Heart right ventricle (tissue), 16 donors: ENCODE data around the gene KIAA2012. TPM values are rescaled to one million over a fixed set of nuclear protein-coding genes. Genes with fewer than 3 reads are reported as not detected.
"Not testable (repeated sequence)": the region's sequence is repeated elsewhere in the genome, so short reads cannot be mapped to it uniquely, and the experiment has no call there.

Experiments used
- ATAC-seq, 8 donors: fragments of 200-7000 bp; cut with Tn5 transposase; one replicate each; pipeline ENCODE4 v1.9.1; 2020; ENCODE audit warnings: mild to moderate bottlenecking in 8 of 8, moderate library complexity in 8 of 8, moderate number of reproducible peaks in 1 of 8
- DNase-seq, 2 donors: peaks; one replicate each; pipeline ENCODE4 v3.0.0-alpha.2; 2020
- H3K27ac ChIP-seq, 10 donors: fragments of 200-600 bp; sonication (generic) in 2 of 10; one replicate each; pipeline versions ENCODE4 v1.5.0 to v1.8.0; 2020 to 2022; ENCODE audit warnings: mild to moderate bottlenecking in 3 of 10
- H3K27me3 ChIP-seq, 7 donors: fragments of 200-600 bp; one replicate each; pipeline ENCODE4 v1.8.0; 2021 to 2022; ENCODE audit warnings: mild to moderate bottlenecking in 2 of 7
- H3K36me3 ChIP-seq, 9 donors: fragments of 200-600 bp; sonication (generic) in 1 of 9; one replicate each; pipeline versions ENCODE4 v1.5.0 to v1.8.0; 2020 to 2022; ENCODE audit warnings: mild to moderate bottlenecking in 2 of 9
- H3K4me1 ChIP-seq, 9 donors: fragments of 200-600 bp; sonication (generic) in 1 of 9; one replicate each; pipeline versions ENCODE4 v1.5.0 to v1.8.0; 2020 to 2022; ENCODE audit warnings: mild to moderate bottlenecking in 4 of 9
- H3K4me3 ChIP-seq, 10 donors: fragments of 200-600 bp; sonication (generic) in 2 of 10; one replicate each; pipeline versions ENCODE4 v1.5.0 to v1.8.0; 2020 to 2022; ENCODE audit warnings: mild to moderate bottlenecking in 7 of 10, moderate library complexity in 2 of 10
- H3K9me3 ChIP-seq, 11 donors: fragments of 200-600 bp in 10 of 11; sonication (generic) in 2 of 11; one replicate each; pipeline versions ENCODE4 v1.5.0 to v1.8.0; 2013 to 2022; ENCODE audit warnings: mild to moderate bottlenecking in 2 of 11, control low read depth in 1 of 11, moderate library complexity in 1 of 11
- WGBS, 2 donors: extraction: QIAGEN DNeasy Blood & Tissue Kit; methylation state at CpG; one replicate each; pipeline ENCODE4 v1.1.7; 2013; ENCODE audit warnings: inconsistent platforms in 1 of 2; 5-methylcytosine and 5-hydroxymethylcytosine counted together
- intact Hi-C, 10 donors: fragments of 100-400 bp; cut with DNase I; formaldehyde crosslinking; loops; one replicate each; pipeline versions ENCODE4 v1.11.1 to v1.14.2; 2022
- polyA plus RNA-seq, 2 donors: library from polyadenylated mRNA; stranded (reverse); fragments of 200-250 nt; gene quantifications; one replicate each; pipeline ENCODE4 v1.2.3, GENCODE V29; 2013
- total RNA-seq, 10 donors: library from RNA; stranded (reverse); fragmentation: NEBNext Ultra II Directional in 3 of 10; extraction: Animal tissue kit (Norgen Biotek cat#: 25700) in 3 of 10; gene quantifications; one replicate each; pipeline versions ENCODE4 v1.2.1 to v1.2.4, GENCODE V29; 2021 to 2023
- TF ChIP-seq, protein P1 (sequence below), 9 donors: fragments of 200-600 bp; sonication (generic) in 2 of 9; IDR thresholded peaks; one replicate each; pipeline versions ENCODE4 v1.5.0 to v1.8.0; 2021 to 2022; ENCODE audit warnings: antibody characterized with exemption in 9 of 9, mild to moderate bottlenecking in 5 of 9, moderate library complexity in 1 of 9
- donor health status: Arrhythmogenic right ventricular cardiomyopathy.
- donor health status: ischemic (EF 13 %, LVEDD 7.1; RV severe dilation, severe dysfunction).
- donor health status: healthy with polysubstance abuse.
- donor health status: DM: no; HTN: yes; CAD: no.
- donor health status: DM: no; HTN: no; CAD: no.
- donor health status: ischemic (EF 25% LVEDD 6.9; RV normal size, moderate dysfunction).
- donor health status: ischemic (EF 25% LVEDD 5.7; RV mildly dilated, moderate dysfunction).
- donor health status: healthy.
- donor health status: DM: yes; HTN: yes; CAD: no.
- donor health status: Ischemic cardiomyopathy.
- donor health status: ischemic (EF 35%, LVEDD 5.7; RV mildly dilated, moderate dysfunction).
- donor health status: nonischemic (EF 11% LVEDD 7.7; RV severe dilation, severe dysfunction).
- donor health status: DM: yes; HTN: yes; CAD: no.
- donor health status: PGD.
- donor health status: ischemic (EF 29% LVEDD 5.4; RV normal size, mild dysfunction).
- donor health status: nonischemic (EF 23%, LVEDD 6.1; RV moderate dilation, normal function).

Gene KIAA2012
- total and polyA plus RNA-seq, 12 donors = not detected

DNA sequence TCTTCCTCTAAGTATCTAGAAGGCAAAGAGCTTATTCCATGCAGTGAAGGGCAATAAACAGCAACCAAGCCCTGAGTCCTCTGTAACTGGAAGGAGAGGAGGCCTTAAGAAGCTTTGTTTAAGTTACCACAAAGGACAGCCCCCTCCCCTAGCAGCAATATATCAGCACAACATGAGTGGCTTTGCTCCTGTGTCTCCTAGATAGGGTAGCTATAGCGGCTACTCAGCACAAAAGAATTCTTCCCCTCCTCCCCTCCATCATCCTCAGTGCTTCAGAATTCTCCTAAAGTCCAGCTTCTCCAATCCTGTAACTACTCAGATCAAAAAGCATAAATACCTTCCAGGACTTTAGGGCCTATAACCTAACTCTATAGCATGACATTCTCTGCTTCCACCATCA is 148.8 kb downstream of the KIAA2012 start:
- no peak for DNase-seq
- Histone ChIP-seq H3K4me3 (no peak overlapping the region), H3K27ac (no peak overlapping the region), H3K36me3 (peaks cover 0 to 63% (median 7%) of the 10 kb centered on the region in 9 donors), H3K4me1 (peaks cover 0 to 34% (median 15%) of the 10 kb centered on the region in 9 donors), H3K9me3 (no peaks in the 10 kb centered on the region), H3K27me3 (no peaks in the 10 kb centered on the region)
- intact Hi-C loops = no loop called here
- TF ChIP-seq, protein P1, sequence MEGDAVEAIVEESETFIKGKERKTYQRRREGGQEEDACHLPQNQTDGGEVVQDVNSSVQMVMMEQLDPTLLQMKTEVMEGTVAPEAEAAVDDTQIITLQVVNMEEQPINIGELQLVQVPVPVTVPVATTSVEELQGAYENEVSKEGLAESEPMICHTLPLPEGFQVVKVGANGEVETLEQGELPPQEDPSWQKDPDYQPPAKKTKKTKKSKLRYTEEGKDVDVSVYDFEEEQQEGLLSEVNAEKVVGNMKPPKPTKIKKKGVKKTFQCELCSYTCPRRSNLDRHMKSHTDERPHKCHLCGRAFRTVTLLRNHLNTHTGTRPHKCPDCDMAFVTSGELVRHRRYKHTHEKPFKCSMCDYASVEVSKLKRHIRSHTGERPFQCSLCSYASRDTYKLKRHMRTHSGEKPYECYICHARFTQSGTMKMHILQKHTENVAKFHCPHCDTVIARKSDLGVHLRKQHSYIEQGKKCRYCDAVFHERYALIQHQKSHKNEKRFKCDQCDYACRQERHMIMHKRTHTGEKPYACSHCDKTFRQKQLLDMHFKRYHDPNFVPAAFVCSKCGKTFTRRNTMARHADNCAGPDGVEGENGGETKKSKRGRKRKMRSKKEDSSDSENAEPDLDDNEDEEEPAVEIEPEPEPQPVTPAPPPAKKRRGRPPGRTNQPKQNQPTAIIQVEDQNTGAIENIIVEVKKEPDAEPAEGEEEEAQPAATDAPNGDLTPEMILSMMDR (IDR thresholded peaks at IDR 0.05) = no peak
- peak in 2 of 8 donors; percentile 20 to 33 for ATAC-seq
- WGBS, 2 donors = 43 to 68% methylated on average over 1 of the region's 1 CpG

DNA sequence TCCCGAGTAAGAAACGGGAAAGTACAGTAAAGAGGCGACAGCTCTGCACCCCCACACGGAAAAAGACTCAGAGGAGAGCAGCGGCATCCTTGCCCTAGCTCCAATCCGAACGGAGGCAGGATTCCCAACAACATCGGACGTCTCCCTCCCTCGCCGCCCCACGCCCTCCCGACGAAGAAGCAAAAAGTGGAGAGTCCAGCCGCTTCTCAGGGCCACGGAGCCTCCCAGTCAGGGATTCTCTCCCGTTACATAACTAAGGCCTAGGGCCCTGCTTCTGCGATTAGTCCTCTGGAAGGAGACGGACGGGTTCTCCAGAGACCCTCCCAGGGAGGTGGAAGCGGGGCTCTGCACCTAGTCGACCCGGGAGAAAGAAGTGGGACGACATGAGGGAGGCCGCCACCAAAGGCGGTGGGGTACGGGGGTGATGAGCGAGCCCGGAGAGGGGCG is 164.8 kb downstream of the KIAA2012 start:
- TF ChIP-seq, protein P1 (IDR thresholded peaks at IDR 0.05) = no peak
- H3K4me3 ChIP-seq = peak overlapping the region; percentile 62 to 99 (median 93)
- ATAC-seq (peak; percentile 35 to 78 (median 53)), DNase-seq (peak in 1 of 2 donors; percentile 28)
- peaks cover 0 to 8% (median 0%) of the 10 kb centered on the region in 9 donors for H3K36me3 ChIP-seq
- WGBS, 2 donors = 0% methylated on average over 30 of the region's 30 CpGs
- H3K4me1 ChIP-seq = peaks cover 3 to 49% (median 30%) of the 10 kb centered on the region in 9 donors
- H3K27me3 ChIP-seq = no peaks in the 10 kb centered on the region
- intact Hi-C loops = loop anchor here in 1 of 10 donors (2.0 kb wide), 1 partner anchor 27 kb away; the partner anchor contains the start of gene NOP58
- H3K27ac ChIP-seq = peak overlapping the region; percentile 44 to 95 (median 91)
- H3K9me3 ChIP-seq = no peaks in the 10 kb centered on the region

DNA sequence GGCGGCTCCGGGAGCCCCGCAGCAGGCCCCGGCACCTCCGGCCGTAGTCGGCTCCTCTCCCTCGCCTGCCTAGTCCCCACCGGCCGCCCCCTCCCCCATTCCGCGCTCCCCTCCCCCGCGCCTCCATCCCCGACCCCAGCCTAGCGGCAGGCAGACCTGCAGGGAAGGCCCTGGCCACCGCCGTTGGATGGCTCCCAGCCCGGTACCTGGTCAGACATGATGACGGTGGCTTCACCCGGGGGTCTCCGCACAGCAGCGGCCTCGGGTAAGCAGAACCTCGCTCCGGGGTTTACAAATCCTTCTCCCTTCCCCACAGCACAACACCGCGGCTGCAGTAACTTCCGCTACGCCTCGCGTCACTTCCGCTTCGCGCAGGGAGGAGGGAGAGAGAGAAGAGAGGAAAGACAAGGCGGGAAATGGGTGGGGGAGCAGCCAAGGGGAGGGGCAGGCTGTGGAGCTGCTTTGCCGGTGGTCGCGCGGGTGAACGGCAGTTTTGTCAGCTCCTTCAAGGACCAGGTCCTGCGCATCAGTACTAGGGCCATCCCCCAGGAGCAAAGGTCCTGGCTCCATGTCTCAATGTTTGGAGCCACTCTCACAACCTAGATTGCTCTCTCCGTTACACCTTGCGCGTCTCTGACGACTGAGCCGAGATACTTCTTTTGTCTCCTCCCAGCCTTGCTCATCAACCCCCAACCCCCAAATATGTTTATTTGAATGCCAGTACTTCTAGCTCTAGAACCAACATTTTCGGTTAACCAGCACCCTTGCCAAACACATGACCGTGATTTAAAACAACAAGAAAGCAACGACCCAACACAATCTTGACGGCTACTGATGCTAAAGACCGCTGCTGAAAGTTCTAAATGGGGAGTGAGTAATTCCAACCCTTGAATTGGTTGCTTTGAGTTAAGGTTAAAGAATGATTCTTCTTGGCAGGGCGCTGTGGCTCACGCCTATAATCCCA is 165.5 kb downstream of the KIAA2012 start, which contains the start of gene SUMO1:
Gene SUMO1 (minus strand): TSS at position 364 of the 964 bp plus-strand sequence. CDS start 146 bp downstream, at position 218.
- DNase-seq = peak; percentile 90 to 91
- intact Hi-C loops = loop anchor here in 1 of 10 donors (2.0 kb wide), 1 partner anchor 26 kb away; the partner anchor contains the start of gene NOP58
- WGBS, 2 donors = 2 to 3% methylated on average over 49 to 54 of the region's 54 CpGs
- Histone ChIP-seq H3K4me3 (peak within 1 kb of the TSS; percentile 62 to 99 (median 93)), H3K9me3 (no peaks in the 10 kb centered on the region), H3K36me3 (peaks cover 0 to 2% (median 0%) of the 10 kb centered on the region in 9 donors), H3K27ac (peak within 1 kb of the TSS; percentile 44 to 95 (median 91)), H3K27me3 (no peaks in the 10 kb centered on the region), H3K4me1 (peaks cover 3 to 42% (median 24%) of the 10 kb centered on the region in 9 donors)
- peak; percentile 94 to 98 (median 96) for ATAC-seq
- TF ChIP-seq, protein P1 (IDR thresholded peaks at IDR 0.05) = peak in 1 of 9 donors; percentile 2

DNA sequence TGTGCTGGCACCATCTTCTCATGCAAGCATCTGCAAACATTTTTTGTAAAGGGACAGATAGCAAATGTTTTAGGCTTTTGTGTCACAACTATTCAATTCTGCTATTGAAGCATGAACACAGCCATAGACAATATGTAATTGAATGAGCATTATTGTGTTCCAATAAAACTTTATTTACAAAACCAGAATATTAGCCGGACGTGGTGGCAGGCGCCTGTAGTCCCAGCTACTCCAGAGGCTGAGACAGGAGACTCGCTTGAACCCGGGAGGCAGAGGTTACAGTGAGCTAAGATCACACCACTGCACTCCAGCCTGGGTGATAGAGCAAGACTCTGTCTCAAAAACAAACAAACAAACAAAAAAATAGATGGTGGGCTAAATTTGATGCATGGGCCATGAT is 174.7 kb downstream of the KIAA2012 start:
- H3K4me3 ChIP-seq, H3K27me3 ChIP-seq, H3K36me3 ChIP-seq, DNase-seq, H3K9me3 ChIP-seq, ATAC-seq, H3K27ac ChIP-seq, intact Hi-C loops, H3K4me1 ChIP-seq: not testable (repeated sequence)
- WGBS, 2 donors = 96 to 98% methylated on average over 5 of the region's 5 CpGs
